HG03354 (cell line): Measurements from ENCODE around the gene SNIP1.
"Not testable (repeated sequence)": the region's sequence is repeated elsewhere in the genome, so short reads cannot be mapped to it uniquely, and the experiment has no call there.

ENCODE experiments used
- ATAC-seq: cut with Tn5 transposase; IDR thresholded peaks from one replicate; pipeline ENCODE4 v1.9.1; 2021; ENCODE audit warnings: mild to moderate bottlenecking; ENCODE audit not compliant: unreplicated experiment, poor library complexity, severe bottlenecking

Gene SNIP1

GRCh38 chr1:37553927-37554808 lies at the start of gene SNIP1:
Gene SNIP1 (minus strand): TSS chr1:37554293. CDS start chr1:37554229, 64 bp downstream.
- ATAC-seq = peak; percentile 92

- ATAC-seq = no peak
Measured at GRCh38 chr1:37602750-37603694, 48.9 kb upstream of the SNIP1 start.

- ATAC-seq = no peak
Measured at GRCh38 chr1:37601441-37601840, 47.3 kb upstream of the SNIP1 start.

- ATAC-seq = no peak
Measured at GRCh38 chr1:37599940-37600339, 45.8 kb upstream of the SNIP1 start.

- no peak for ATAC-seq
Measured at GRCh38 chr1:37596182-37596667, 42.1 kb upstream of the SNIP1 start.

- peak; percentile 96 for ATAC-seq
Measured at GRCh38 chr1:37595440-37596181, 41.5 kb upstream of the SNIP1 start, which contains the start of gene GNL2. Gene GNL2 (minus strand): TSS chr1:37595937. CDS start chr1:37595822, 115 bp downstream.

- no peak for ATAC-seq
Measured at GRCh38 chr1:37593726-37594125, 39.6 kb upstream of the SNIP1 start.

GRCh38 chr1:37588939-37589338 lies 34.8 kb upstream of the SNIP1 start:
- ATAC-seq = no peak

GRCh38 chr1:37584544-37584943 lies 30.5 kb upstream of the SNIP1 start:
- ATAC-seq = not testable (repeated sequence)

- no peak for ATAC-seq
Measured at GRCh38 chr1:37575692-37576091, 21.6 kb upstream of the SNIP1 start.

GRCh38 chr1:37574834-37575480 lies 20.9 kb upstream of the SNIP1 start:
- ATAC-seq = no peak

- no peak for ATAC-seq
Measured at GRCh38 chr1:37570528-37571334, 16.6 kb upstream of the SNIP1 start.

GRCh38 chr1:37567023-37567422 lies 12.9 kb upstream of the SNIP1 start:
- no peak for ATAC-seq

- no peak for ATAC-seq
Measured at GRCh38 chr1:37564892-37565291, 10.8 kb upstream of the SNIP1 start.

GRCh38 chr1:37562984-37563383 lies 8.9 kb upstream of the SNIP1 start:
- ATAC-seq = no peak

GRCh38 chr1:37561133-37562132 lies 7.3 kb upstream of the SNIP1 start:
- ATAC-seq = no peak
